Activated CD4-positive, alpha-beta T cell treated with anti-CD3 and anti-CD28 coated beads for 24 hours (primary cell): Measurements from ENCODE around the gene DNAAF3.

Experiments
- DNase-seq, 2 donors: peaks; one replicate each; pipeline ENCODE4 v3.0.0-alpha.2; 2020; ENCODE audit warnings: low read depth in 2 of 2

DNAAF3 gene

DNA sequence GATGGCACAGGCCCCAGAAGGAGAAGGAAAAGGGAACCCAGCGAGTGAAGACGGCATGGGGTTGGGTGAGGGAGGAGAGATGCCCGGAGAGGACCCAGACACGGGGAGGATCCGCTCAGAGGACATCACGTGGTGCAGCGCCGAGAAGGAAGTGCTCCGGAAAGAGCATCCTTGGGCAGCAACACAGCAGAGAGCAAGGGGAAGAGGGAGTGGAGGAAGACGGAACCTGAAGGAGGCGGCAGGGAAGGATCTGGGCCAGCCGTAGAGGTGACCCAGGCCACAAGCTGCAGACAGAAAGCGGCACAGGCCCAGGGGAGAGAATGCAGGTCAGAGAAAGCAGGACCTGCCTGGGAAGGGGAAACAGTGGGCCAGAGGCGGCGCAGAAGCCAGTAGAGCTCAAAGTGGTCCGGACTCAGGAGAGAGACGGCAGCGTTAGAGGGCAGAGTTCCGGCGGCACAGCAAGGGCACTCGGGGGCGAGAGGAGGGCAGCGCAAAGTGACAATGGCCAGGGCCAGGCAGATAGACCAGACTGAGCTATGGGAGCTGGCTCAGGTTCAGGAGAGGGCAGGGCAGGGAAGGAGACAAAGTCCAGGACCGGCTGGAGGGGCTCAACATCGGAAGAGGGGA is 50.1 kb downstream of the DNAAF3 start:
- DNase-seq = peak in 1 of 2 donors; percentile 38

DNA sequence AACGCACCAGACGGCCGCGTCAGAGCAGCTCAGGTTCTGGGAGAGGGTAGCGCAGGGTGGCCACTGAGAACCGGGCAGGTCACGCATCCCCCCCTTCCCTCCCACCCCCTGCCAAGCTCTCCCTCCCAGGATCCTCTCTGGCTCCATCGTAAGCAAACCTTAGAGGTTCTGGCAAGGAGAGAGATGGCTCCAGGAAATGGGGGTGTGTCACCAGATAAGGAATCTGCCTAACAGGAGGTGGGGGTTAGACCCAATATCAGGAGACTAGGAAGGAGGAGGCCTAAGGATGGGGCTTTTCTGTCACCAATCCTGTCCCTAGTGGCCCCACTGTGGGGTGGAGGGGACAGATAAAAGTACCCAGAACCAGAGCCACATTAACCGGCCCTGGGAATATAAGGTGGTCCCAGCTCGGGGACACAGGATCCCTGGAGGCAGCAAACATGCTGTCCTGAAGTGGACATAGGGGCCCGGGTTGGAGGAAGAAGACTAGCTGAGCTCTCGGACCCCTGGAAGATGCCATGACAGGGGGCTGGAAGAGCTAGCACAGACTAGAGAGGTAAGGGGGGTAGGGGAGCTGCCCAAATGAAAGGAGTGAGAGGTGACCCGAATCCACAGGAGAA is 50.9 kb downstream of the DNAAF3 start:
- DNase-seq = peak in 1 of 2 donors; percentile 46

- DNase-seq = no peak
Observed at GRCh38 chr19:55114566-55115145, 51.8 kb downstream of the DNAAF3 start.

- no peak for DNase-seq
Observed at GRCh38 chr19:55113570-55114039, 52.8 kb downstream of the DNAAF3 start.

- DNase-seq = no peak
Observed at GRCh38 chr19:55112777-55113569, 53.4 kb downstream of the DNAAF3 start.

- no peak for DNase-seq
Observed at GRCh38 chr19:55112246-55112776, 54.1 kb downstream of the DNAAF3 start.

DNA sequence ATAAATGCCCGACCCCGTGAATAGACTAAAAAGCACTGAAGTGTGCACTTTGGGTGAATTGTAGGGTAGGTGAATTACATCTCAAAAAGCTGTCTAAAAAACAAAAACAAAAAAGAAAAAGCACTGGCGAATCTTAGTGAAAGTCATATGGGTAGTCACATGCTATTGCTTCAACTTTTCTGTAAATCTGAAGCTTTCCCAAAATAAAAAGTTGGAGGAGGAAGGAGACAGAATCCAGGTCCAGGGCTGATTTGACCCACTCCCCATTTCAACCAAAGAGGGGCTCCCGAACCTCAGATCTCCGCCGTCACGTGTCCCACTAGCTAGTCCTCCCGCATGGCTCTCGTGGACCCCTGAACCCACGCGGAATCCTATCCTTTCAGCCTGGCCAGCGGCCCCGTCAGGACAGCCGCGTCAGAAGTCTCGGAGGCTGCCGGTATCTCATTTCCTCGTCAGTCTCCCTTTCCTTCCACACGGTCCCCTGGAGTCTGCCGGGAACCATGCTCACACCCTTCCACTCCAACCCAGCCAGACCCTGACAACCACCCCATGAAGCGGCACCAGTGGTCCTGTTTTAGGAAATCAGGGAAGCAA is 55.1 kb downstream of the DNAAF3 start:
- no peak for DNase-seq

DNA sequence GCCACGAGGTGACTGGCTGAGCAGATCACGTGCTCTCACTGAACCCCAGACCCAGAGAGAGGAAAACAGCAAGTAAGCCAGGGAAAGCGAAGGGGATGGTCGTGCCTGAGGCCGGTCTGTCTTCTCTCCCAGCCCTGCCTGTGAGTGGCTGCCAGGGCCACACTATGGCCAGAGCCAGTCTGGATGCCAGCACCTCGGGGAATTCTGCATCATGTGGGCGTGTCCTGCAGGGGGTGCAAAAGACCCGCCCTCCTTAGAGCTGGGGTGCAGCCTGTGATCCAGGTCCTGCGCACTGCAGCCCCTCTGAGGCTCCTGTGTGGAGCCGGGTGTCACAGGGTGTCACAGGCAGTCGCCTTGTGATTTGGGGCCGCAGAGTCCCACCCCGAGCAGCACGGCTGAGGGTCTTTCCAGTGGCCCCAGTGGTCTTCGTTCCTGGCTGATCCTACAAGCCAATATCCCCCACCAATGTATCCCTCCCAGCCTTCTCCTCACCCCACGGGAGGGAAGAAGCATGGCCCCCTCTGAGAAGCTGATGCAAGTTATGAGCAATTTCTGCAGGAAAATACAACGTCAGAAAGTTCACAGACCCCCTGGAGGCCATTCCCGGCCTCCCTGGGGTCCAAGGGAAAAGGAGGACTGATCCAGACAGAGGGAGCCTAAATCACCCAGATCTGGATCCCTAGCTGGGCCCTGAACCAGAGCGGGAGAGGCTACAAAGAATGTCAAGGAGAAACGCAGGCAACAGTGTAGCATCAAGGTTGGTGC is 56.7 kb downstream of the DNAAF3 start:
- DNase-seq = no peak
